Measurements from ENCODE around the gene RAB1B.
A peak's percentile ranks its signal among the peaks of the same experiment; 100 is the strongest.

RAB1B gene

GRCh38 chr11:66325263-66325671, 56.8 kb downstream of the RAB1B start:
- no peak for DNase-seq

DNA sequence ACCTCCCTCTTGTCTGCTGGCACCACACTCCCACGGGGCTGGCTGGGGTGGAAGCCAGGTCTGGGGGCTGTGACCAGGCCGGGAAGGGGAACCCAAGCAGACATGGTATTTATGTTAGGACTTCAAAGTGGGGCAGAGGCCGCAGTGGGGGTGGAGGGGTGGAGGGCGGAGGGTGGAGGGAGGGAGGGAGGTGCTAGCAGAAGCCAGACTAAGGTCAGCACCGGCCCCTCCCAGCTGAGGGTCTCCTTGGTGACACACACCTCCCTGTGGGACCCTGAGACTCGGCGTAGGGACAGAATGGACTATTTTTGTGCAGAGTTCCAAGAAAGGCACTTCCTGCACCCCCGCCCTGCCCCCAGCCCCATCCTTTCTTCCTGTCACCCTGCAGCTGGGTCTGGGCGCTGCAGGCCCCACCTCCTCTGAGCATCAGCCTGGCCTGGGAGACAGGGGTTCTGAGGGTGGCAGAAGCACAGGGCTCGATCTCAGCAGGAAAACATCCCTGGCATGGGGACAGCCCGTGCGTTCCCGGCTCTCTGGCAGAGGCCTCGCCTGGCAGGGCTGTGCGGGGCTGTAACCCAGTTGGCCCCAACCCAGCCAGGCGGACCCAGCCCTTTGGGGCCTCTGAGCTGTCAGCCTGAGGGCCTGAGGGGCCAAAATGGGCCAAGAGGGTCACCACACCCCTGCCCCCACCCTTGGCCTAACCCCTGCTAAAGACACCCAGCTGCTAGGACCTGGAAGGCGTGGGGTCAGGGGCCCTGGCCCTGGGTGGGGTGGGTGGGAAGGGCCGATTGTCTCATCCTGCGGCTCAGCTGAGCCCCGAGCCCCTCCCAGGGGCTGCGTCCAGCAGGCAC, 58.0 kb downstream of the RAB1B start:
- peak; percentile 74 for DNase-seq

Measured in CD4-positive, alpha-beta T cell treated with Interleukin-6 for 4 hours (primary cell).